Subcutaneous adipose tissue (tissue), 4 donors: Measurements from ENCODE around the gene CCSER1. TPM values are rescaled to one million over a fixed set of nuclear protein-coding genes. Genes with fewer than 3 reads are reported as not detected.

Source experiments
- CTCF ChIP-seq: fragments of 450-650 bp; IDR thresholded peaks from one replicate; pipeline ENCODE4 v1.5.1; 2016; ENCODE audit warnings: low read depth, mild to moderate bottlenecking, control low read depth, antibody characterized with exemption, moderate library complexity
- total RNA-seq, 4 donors: library from RNA; depleted of rRNA; stranded (reverse); fragments of >200 nt; gene quantifications; one replicate each; pipeline ENCODE4 v1.1.0, GENCODE V29; 2016

CCSER1 gene
- total RNA-seq, 4 donors from 2014 or later: 8.0 to 18.1 (median 16.0) TPM

- no peak for TF ChIP-seq CTCF
Measured at GRCh38 chr4:90597927-90598326, 470.7 kb downstream of the CCSER1 start.

- no peak for TF ChIP-seq CTCF
Measured at GRCh38 chr4:90598741-90599140, 471.5 kb downstream of the CCSER1 start.

GRCh38 chr4:90602726-90603125 is 475.5 kb downstream of the CCSER1 start:
- no peak for TF ChIP-seq CTCF

DNA sequence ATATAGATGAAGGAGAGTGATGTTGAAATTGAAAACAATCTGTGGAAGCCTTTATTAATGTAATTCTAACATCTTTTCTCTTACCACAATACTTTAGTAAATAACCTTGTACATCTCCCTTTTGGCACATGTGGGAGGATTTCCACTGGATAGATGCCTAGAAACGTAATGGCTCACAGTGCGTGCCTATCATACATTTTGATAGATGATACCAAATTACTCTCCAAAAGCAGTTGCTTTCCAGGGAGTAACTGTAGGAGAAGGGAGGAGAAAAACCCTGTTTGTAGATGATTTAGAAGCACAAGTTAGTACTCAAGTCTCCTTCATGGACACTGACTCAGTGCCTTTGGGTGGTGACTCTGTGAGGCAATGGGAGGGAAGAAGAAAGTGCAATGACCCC is 476.3 kb downstream of the CCSER1 start:
- TF ChIP-seq CTCF: no peak

GRCh38 chr4:90606781-90607180 is 479.6 kb downstream of the CCSER1 start:
- no peak for TF ChIP-seq CTCF

GRCh38 chr4:90614371-90614770 is 487.2 kb downstream of the CCSER1 start:
- TF ChIP-seq CTCF: no peak

GRCh38 chr4:90621080-90621479 is 493.9 kb downstream of the CCSER1 start:
- no peak for TF ChIP-seq CTCF
